Common myeloid progenitor, CD34-positive (primary cell): Measurements from ENCODE around the gene FGF12.

Experiments
- CTCF ChIA-PET: fragments of 350-600 bp; sonication (Branson Sonifier 250); formaldehyde crosslinking; loops from one replicate; lab custom pipeline; 2021; ENCODE audit warnings: antibody characterized with exemption; lab: Charles Lee
- POLR2A ChIA-PET: fragments of 350-600 bp; sonication (Branson Sonifier 250); formaldehyde crosslinking; loops from one replicate; lab custom pipeline; 2021; ENCODE audit warnings: antibody characterized with exemption; lab: Charles Lee
- DNase-seq, 3 donors: peaks; one replicate each; pipeline versions ENCODE4 v3.0.0 to v3.0.0-alpha.2; 2013
- H3K27ac ChIP-seq, 2 experiments: 1 replicate in 1 of 2; 2 replicates in 1 of 2; pipeline ENCODE4 v1.7.0; 2013; ENCODE audit warnings: inconsistent platforms in 2 of 2, low read length in 2 of 2, mild to moderate bottlenecking in 2 of 2, low read depth in 1 of 2, moderate library complexity in 1 of 2; ENCODE audit not compliant: severe bottlenecking in 2 of 2, insufficient read depth in 1 of 2, poor library complexity in 1 of 2
- H3K27me3 ChIP-seq, 5 experiments: replicated peaks in 2 of 5; 1 replicate in 3 of 5; 2 replicates in 2 of 5; pipeline versions ENCODE4 v1.6.1 to v1.7.0; 2013; ENCODE audit warnings: low read length in 4 of 5, mild to moderate bottlenecking in 2 of 5, moderate library complexity in 2 of 5, inconsistent platforms in 1 of 5; ENCODE audit not compliant: insufficient read depth in 5 of 5, control insufficient read depth in 4 of 5
- H3K36me3 ChIP-seq, 4 experiments: 1 replicate in 2 of 4; 2 replicates in 2 of 4; pipeline versions ENCODE4 v1.6.1 to v1.7.0; 2013; ENCODE audit warnings: low read length in 3 of 4, control low read depth in 1 of 4, mild to moderate bottlenecking in 1 of 4; ENCODE audit not compliant: control insufficient read depth in 4 of 4, insufficient read depth in 4 of 4
- H3K4me1 ChIP-seq, 4 experiments: 1 replicate in 3 of 4; 2 replicates in 1 of 4; pipeline versions ENCODE4 v1.6.1 to v1.7.1; 2013; ENCODE audit warnings: low read length in 3 of 4, mild to moderate bottlenecking in 3 of 4, control low read depth in 1 of 4, inconsistent platforms in 1 of 4, moderate library complexity in 1 of 4; ENCODE audit not compliant: control insufficient read depth in 4 of 4, insufficient read depth in 4 of 4; ENCODE audit errors: control extremely low read depth in 1 of 4
- H3K4me3 ChIP-seq, 7 experiments: 1 replicate in 4 of 7; 2 replicates in 3 of 7; pipeline versions ENCODE4 v1.5.1 to v1.7.0; 2013; ENCODE audit warnings: mild to moderate bottlenecking in 7 of 7, low read length in 6 of 7, moderate library complexity in 6 of 7, inconsistent platforms in 2 of 7, low read depth in 2 of 7, control low read depth in 1 of 7; ENCODE audit not compliant: insufficient read depth in 4 of 7, control insufficient read depth in 1 of 7; ENCODE audit errors: extremely low read depth in 1 of 7
- H3K9me3 ChIP-seq, 5 experiments: 1 replicate in 4 of 5; 2 replicates in 1 of 5; pipeline versions ENCODE4 v1.6.1 to v1.7.1; 2013; ENCODE audit warnings: low read length in 4 of 5, mild to moderate bottlenecking in 2 of 5, inconsistent platforms in 1 of 5, low read depth in 1 of 5, moderate library complexity in 1 of 5; ENCODE audit not compliant: control insufficient read depth in 4 of 5, insufficient read depth in 2 of 5; ENCODE audit errors: control extremely low read depth in 1 of 5
- WGBS: methylation state at CpG from one replicate; pipeline ENCODE4 v1.1.5; 2013; ENCODE audit not compliant: insufficient coverage; 5-methylcytosine and 5-hydroxymethylcytosine counted together

Gene FGF12

GRCh38 chr3:192177383-192177782 lies 550.0 kb downstream of the FGF12 start:
- peaks cover 0 to 3% (median 0%) of the 10 kb centered on the region in 5 experiments for H3K9me3 ChIP-seq
- CTCF ChIA-PET = interaction anchor here (1.2 kb wide), 1 partner anchor 10 kb away, joined by 5 read pairs; no protein-coding TSS in a partner anchor
- 100% methylated on average over 1 of the region's 3 CpGs for WGBS
- no peaks in the 10 kb centered on the region for H3K36me3 ChIP-seq
- H3K4me3 ChIP-seq = no peak overlapping the region
- no peaks in the 10 kb centered on the region for H3K4me1 ChIP-seq
- peaks cover 0 to 2% (median 0%) of the 10 kb centered on the region in 5 experiments for H3K27me3 ChIP-seq
- no peak for DNase-seq
- no peak overlapping the region for H3K27ac ChIP-seq
- POLR2A ChIA-PET = no interaction called here

DNA sequence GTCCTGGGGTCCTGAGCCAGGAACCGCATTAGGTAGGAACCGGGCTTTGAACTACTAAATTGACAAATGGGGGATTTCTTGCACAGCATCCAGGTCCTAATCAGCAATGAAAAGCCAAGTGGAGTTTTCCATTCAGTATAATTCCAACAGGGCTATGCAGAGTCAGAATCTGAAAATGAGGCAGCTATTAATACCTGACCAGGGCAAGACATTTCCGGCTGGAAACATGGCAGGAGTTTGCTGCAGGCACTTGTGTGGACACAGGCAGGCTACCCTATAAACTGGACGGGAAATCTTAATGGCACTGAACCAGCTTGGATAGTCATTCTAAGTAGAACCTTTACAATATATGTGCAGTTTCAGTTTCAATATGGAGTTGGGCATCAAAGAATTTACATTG lies 553.1 kb downstream of the FGF12 start:
- peaks cover 0 to 2% (median 0%) of the 10 kb centered on the region in 5 experiments for H3K27me3 ChIP-seq
- ChIA-PET CTCF (interaction anchor here (0.8 to 1.2 kb wide), 3 partner anchors 15 to 271 kb away, joined by 3 to 4 read pairs (median 3); no protein-coding TSS in a partner anchor), POLR2A (no interaction called here)
- 96% methylated on average over 4 of the region's 4 CpGs for WGBS
- H3K9me3 ChIP-seq = peaks cover 0 to 3% (median 0%) of the 10 kb centered on the region in 5 experiments
- H3K36me3 ChIP-seq = no peaks in the 10 kb centered on the region
- H3K27ac ChIP-seq = no peak overlapping the region
- no peak for DNase-seq
- H3K4me1 ChIP-seq = no peaks in the 10 kb centered on the region
- H3K4me3 ChIP-seq = no peak overlapping the region

GRCh38 chr3:192171213-192171612 lies 556.1 kb downstream of the FGF12 start:
- ChIA-PET POLR2A (no interaction called here), CTCF (interaction anchor here (0.7 to 1.3 kb wide), 2 partner anchors 274 to 1251 kb away, joined by 3 read pairs; no protein-coding TSS in a partner anchor)
- no peak for DNase-seq
- WGBS = no CpG with 5 or more reads among the region's 1 CpG
- Histone ChIP-seq H3K27ac (no peak overlapping the region), H3K36me3 (no peaks in the 10 kb centered on the region), H3K4me1 (no peaks in the 10 kb centered on the region), H3K9me3 (peaks cover 0 to 3% (median 0%) of the 10 kb centered on the region in 5 experiments), H3K27me3 (no peaks in the 10 kb centered on the region), H3K4me3 (no peak overlapping the region)

GRCh38 chr3:192170659-192171058 lies 556.7 kb downstream of the FGF12 start:
- no peaks in the 10 kb centered on the region for H3K4me1 ChIP-seq
- 93% methylated on average over 2 of the region's 3 CpGs for WGBS
- CTCF ChIA-PET = interaction anchor here (0.7 to 1.3 kb wide), 2 partner anchors 275 to 1251 kb away, joined by 3 read pairs; no protein-coding TSS in a partner anchor

GRCh38 chr3:192170031-192170430 lies 557.3 kb downstream of the FGF12 start:
- H3K27ac ChIP-seq = no peak overlapping the region
- no peak for DNase-seq
- WGBS = 100% methylated on average over 1 of the region's 6 CpGs
- H3K4me1 ChIP-seq = no peaks in the 10 kb centered on the region
- H3K4me3 ChIP-seq = no peak overlapping the region
- POLR2A ChIA-PET = no interaction called here
- H3K9me3 ChIP-seq = no peaks in the 10 kb centered on the region
- H3K27me3 ChIP-seq = peaks cover 0 to 3% (median 2%) of the 10 kb centered on the region in 5 experiments
- H3K36me3 ChIP-seq = no peaks in the 10 kb centered on the region
- CTCF ChIA-PET = interaction anchor here (1.3 kb wide), 1 partner anchor 275 kb away, joined by 3 read pairs; no protein-coding TSS in a partner anchor

More at GRCh38 chr3:192170659-192171058, 556.7 kb downstream of the FGF12 start:
- POLR2A ChIA-PET = no interaction called here
- Histone ChIP-seq H3K27me3 (peaks cover 0 to 3% (median 2%) of the 10 kb centered on the region in 5 experiments), H3K9me3 (no peaks in the 10 kb centered on the region), H3K4me3 (no peak overlapping the region), H3K36me3 (no peaks in the 10 kb centered on the region), H3K27ac (no peak overlapping the region)
- no peak for DNase-seq

- no peak overlapping the region for H3K27ac ChIP-seq
- 73% methylated on average over 3 of the region's 4 CpGs for WGBS
- no peak for DNase-seq
Observed at GRCh38 chr3:192169332-192169915, 557.9 kb downstream of the FGF12 start.

GRCh38 chr3:192168202-192168601 lies 559.1 kb downstream of the FGF12 start:
- no peaks in the 10 kb centered on the region for H3K4me1 ChIP-seq
- H3K9me3 ChIP-seq = no peaks in the 10 kb centered on the region
- ChIA-PET POLR2A (no interaction called here), CTCF (no interaction called here)
- H3K4me3 ChIP-seq = no peak overlapping the region
- no peaks in the 10 kb centered on the region for H3K36me3 ChIP-seq
- no peak for DNase-seq
- H3K27ac ChIP-seq = no peak overlapping the region
- peaks cover 0 to 4% (median 3%) of the 10 kb centered on the region in 5 experiments for H3K27me3 ChIP-seq

More at GRCh38 chr3:192169332-192169915, 557.9 kb downstream of the FGF12 start:
- H3K4me3 ChIP-seq = no peak overlapping the region
- no peaks in the 10 kb centered on the region for H3K9me3 ChIP-seq
- H3K27me3 ChIP-seq = peaks cover 0 to 3% (median 2%) of the 10 kb centered on the region in 5 experiments
- no peaks in the 10 kb centered on the region for H3K4me1 ChIP-seq
- POLR2A ChIA-PET = no interaction called here
- CTCF ChIA-PET = no interaction called here
- no peaks in the 10 kb centered on the region for H3K36me3 ChIP-seq
